ENCODE measurements around the gene MBOAT2.
"Not testable (repeated sequence)": the region's sequence is repeated elsewhere in the genome, so short reads cannot be mapped to it uniquely, and the experiment has no call there.

DNA sequence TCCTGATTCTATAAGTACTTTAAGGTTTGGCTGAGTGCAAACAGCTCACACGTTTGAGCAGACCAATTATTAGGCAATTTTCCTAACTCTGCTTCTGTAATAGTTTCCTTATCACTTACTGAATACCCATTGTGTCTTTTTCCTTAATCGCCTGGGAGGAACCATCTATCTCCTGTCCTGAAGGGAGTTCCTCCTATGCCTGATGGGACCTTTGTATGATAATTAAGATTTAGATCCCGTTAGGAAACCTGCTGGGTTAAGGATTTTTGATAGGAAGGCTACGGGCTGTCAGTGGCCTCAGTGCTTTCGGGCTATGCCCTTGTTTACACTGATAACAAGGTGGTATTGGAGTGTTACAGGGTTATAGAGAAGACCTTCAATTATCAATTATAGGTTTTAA, 106.8 kb downstream of the MBOAT2 start:
- TF ChIP-seq, protein P1, sequence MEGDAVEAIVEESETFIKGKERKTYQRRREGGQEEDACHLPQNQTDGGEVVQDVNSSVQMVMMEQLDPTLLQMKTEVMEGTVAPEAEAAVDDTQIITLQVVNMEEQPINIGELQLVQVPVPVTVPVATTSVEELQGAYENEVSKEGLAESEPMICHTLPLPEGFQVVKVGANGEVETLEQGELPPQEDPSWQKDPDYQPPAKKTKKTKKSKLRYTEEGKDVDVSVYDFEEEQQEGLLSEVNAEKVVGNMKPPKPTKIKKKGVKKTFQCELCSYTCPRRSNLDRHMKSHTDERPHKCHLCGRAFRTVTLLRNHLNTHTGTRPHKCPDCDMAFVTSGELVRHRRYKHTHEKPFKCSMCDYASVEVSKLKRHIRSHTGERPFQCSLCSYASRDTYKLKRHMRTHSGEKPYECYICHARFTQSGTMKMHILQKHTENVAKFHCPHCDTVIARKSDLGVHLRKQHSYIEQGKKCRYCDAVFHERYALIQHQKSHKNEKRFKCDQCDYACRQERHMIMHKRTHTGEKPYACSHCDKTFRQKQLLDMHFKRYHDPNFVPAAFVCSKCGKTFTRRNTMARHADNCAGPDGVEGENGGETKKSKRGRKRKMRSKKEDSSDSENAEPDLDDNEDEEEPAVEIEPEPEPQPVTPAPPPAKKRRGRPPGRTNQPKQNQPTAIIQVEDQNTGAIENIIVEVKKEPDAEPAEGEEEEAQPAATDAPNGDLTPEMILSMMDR (conservative IDR thresholded peaks at IDR 0.05; ENCODE audit: low read length) = not testable (repeated sequence)
- TF ChIP-seq EZH2phosphoT487 (IDR thresholded peaks at IDR 0.05; ENCODE audit: borderline replicate concordance) = not testable (repeated sequence)

Measured in Loucy (cell line).